PFSK-1 (cell line): ENCODE measurements around the gene ZAP70.

Experiments
- FOXP2 ChIP-seq: optimal IDR thresholded peaks from 2 replicates; pipeline ENCODE3; 2011; ENCODE audit warnings: borderline replicate concordance, control low read depth, inconsistent platforms; ENCODE audit not compliant: insufficient read depth; ENCODE audit errors: extremely low read length, extremely low read depth
- POLR2AphosphoS5 ChIP-seq: IDR thresholded peaks from 2 replicates; pipeline ENCODE4 v1.6.1; 2012; ENCODE audit warnings: low read depth, mild to moderate bottlenecking, control low read depth, low read length, moderate library complexity
- REST ChIP-seq, 2 experiments: IDR thresholded peaks; 2 replicates each; pipeline versions ENCODE4 v1.6.1 to v1.8.0; 2011 to 2012; ENCODE audit warnings: low read depth in 2 of 2, low read length in 2 of 2, control low read depth in 1 of 2, inconsistent platforms in 1 of 2, mild to moderate bottlenecking in 1 of 2, moderate library complexity in 1 of 2; ENCODE audit not compliant: insufficient read depth in 1 of 2
- SIN3A ChIP-seq: IDR thresholded peaks from 2 replicates; pipeline ENCODE4 v1.6.1; 2012; ENCODE audit warnings: mild to moderate bottlenecking, low read length, moderate library complexity, borderline replicate concordance; ENCODE audit not compliant: insufficient read depth
- TAF1 ChIP-seq: IDR thresholded peaks from 2 replicates; pipeline ENCODE4 v1.6.1; 2012; ENCODE audit warnings: low read length, control low read depth, borderline replicate concordance; ENCODE audit not compliant: insufficient read depth

Gene ZAP70

GRCh38 chr2:97671526-97671925, 41.9 kb upstream of the ZAP70 start:
- TF ChIP-seq SIN3A = no peak
- no peak for TF ChIP-seq POLR2AphosphoS5

GRCh38 chr2:97673182-97673914, 40.0 kb upstream of the ZAP70 start:
- TF ChIP-seq TAF1 (no peak), REST (IDR thresholded peaks at IDR 0.05; ENCODE audit: insufficient read depth in 1 of 2, low read depth in 2 of 2, low read length in 2 of 2) (no peak), POLR2AphosphoS5 (no peak), SIN3A (no peak), FOXP2 (no peak)

GRCh38 chr2:97673915-97674283, 39.5 kb upstream of the ZAP70 start:
- TF ChIP-seq REST (IDR thresholded peaks at IDR 0.05; ENCODE audit: insufficient read depth in 1 of 2, low read depth in 2 of 2, low read length in 2 of 2) (no peak), TAF1 (no peak), POLR2AphosphoS5 (no peak), FOXP2 (no peak)

GRCh38 chr2:97675430-97676113, 37.8 kb upstream of the ZAP70 start:
- TF ChIP-seq TAF1 = no peak

- TF ChIP-seq POLR2AphosphoS5 (no peak), FOXP2 (no peak), REST (IDR thresholded peaks at IDR 0.05; ENCODE audit: insufficient read depth in 1 of 2, low read depth in 2 of 2, low read length in 2 of 2) (no peak), TAF1 (no peak), SIN3A (no peak)
Observed at GRCh38 chr2:97676620-97677019, 36.8 kb upstream of the ZAP70 start.

GRCh38 chr2:97677480-97677879, 35.9 kb upstream of the ZAP70 start:
- TF ChIP-seq SIN3A = no peak
- no peak for TF ChIP-seq POLR2AphosphoS5
- TF ChIP-seq TAF1 = no peak
- no peak for TF ChIP-seq FOXP2
- no peak for TF ChIP-seq REST (IDR thresholded peaks at IDR 0.05; ENCODE audit: insufficient read depth in 1 of 2, low read depth in 2 of 2, low read length in 2 of 2)
